Naive B cell (primary cell): ENCODE measurements around the gene DSC2. TPM values are rescaled to one million over a fixed set of nuclear protein-coding genes. Genes with fewer than 3 reads are reported as not detected.
"Not testable (repeated sequence)": the region's sequence is repeated elsewhere in the genome, so short reads cannot be mapped to it uniquely, and the experiment has no call there.

Experiments used
- ATAC-seq, 2 donors: fragments of 150-1000 bp; cut with Tn5 transposase; 2 replicates each; pipeline ENCODE4 v1.10.0; 2021; ENCODE audit warnings: low read depth in 2 of 2, mild to moderate bottlenecking in 2 of 2, moderate library complexity in 2 of 2
- DNase-seq: peaks from one replicate; pipeline ENCODE4 v3.0.0; 2022
- H3K27ac Mint-ChIP-seq, 6 donors: one replicate each; pipeline ENCODE4 v1.8.0; 2020 to 2022; ENCODE audit warnings: mild to moderate bottlenecking in 6 of 6, mixed read lengths in 6 of 6, moderate library complexity in 5 of 6, inconsistent platforms in 2 of 6
- H3K27me3 Mint-ChIP-seq, 3 donors: one replicate each; pipeline ENCODE4 v1.8.0; 2021 to 2022; ENCODE audit warnings: mixed read lengths in 3 of 3, mild to moderate bottlenecking in 1 of 3
- H3K36me3 Mint-ChIP-seq, 2 donors: one replicate each; pipeline ENCODE4 v1.8.0; 2020 to 2022; ENCODE audit warnings: mixed read lengths in 2 of 2, inconsistent platforms in 1 of 2, mild to moderate bottlenecking in 1 of 2
- H3K4me1 Mint-ChIP-seq, 3 donors: one replicate each; pipeline ENCODE4 v1.8.0; 2020 to 2022; ENCODE audit warnings: mixed read lengths in 3 of 3, inconsistent platforms in 1 of 3, mild to moderate bottlenecking in 1 of 3, moderate library complexity in 1 of 3
- H3K4me3 Mint-ChIP-seq, 8 donors: one replicate each; pipeline ENCODE4 v1.8.0; 2020 to 2022; ENCODE audit warnings: mild to moderate bottlenecking in 8 of 8, mixed read lengths in 8 of 8, moderate library complexity in 8 of 8, inconsistent platforms in 2 of 8
- H3K9me3 Mint-ChIP-seq, 7 donors: one replicate each; pipeline ENCODE4 v1.8.0; 2020 to 2022; ENCODE audit warnings: mixed read lengths in 7 of 7, mild to moderate bottlenecking in 5 of 7, inconsistent platforms in 2 of 7, moderate library complexity in 1 of 7
- polyA plus RNA-seq, 6 donors: library from polyadenylated mRNA; unstranded; fragments of 300-500 nt; fragmentation: Illumina TruSeq; gene quantifications; one replicate each; pipeline ENCODE4 v1.2.3, GENCODE V29; 2021; ENCODE audit warnings: low read depth in 6 of 6

The DSC2 gene
- under 1 TPM in 2 of 6 donors, not detected in 4; 0.04 to 0.08 TPM for polyA plus RNA-seq

DNA sequence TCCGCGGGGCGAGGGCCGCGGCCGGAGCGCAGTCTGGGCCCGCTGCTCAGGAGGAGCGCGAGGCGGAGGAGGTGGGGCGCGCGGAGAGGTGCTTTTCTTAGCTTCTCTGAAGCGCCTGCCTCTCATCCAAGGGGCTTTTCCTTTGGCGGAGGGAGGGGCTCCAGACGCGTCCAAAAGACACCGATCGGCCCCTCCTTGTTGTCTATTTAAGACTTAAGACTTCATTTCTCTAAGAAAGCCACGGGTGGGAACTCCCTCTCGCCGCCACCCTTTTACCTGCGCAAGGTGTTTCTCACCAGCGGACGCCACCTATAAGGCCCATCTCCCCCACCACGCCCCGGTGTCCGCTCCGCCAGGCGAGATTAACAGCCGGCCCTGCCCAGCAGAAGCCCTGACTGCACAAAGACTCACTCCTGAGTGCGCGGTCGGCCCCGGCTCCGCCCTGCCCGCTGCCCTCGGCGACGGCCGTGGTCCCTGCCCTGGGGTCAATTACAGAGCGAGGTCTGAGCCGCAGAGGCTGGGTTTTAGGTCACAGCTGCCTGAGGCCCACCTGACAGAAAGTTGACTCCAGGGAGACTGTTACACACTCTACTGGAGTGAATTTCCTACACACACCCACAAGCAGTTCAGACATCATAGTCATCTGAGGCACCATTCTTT lies at the start of gene DSC2:
Gene DSC2, minus strand, starts transcription at position 397 of the 660 bp plus-strand sequence. CDS start 450 bp downstream, outside the sequence.
- no peak within 1 kb of the TSS for H3K27ac Mint-ChIP-seq
- DNase-seq (no peak), ATAC-seq (no peak)
- H3K9me3 Mint-ChIP-seq: peaks cover 0 to 9% (median 2%) of the 10 kb centered on the region in 7 donors
- H3K27me3 Mint-ChIP-seq: peaks cover 30 to 48% (median 42%) of the 10 kb centered on the region in 3 donors
- H3K4me1 Mint-ChIP-seq: no peaks in the 10 kb centered on the region
- no peaks in the 10 kb centered on the region for H3K36me3 Mint-ChIP-seq
- no peak within 1 kb of the TSS for H3K4me3 Mint-ChIP-seq

DNA sequence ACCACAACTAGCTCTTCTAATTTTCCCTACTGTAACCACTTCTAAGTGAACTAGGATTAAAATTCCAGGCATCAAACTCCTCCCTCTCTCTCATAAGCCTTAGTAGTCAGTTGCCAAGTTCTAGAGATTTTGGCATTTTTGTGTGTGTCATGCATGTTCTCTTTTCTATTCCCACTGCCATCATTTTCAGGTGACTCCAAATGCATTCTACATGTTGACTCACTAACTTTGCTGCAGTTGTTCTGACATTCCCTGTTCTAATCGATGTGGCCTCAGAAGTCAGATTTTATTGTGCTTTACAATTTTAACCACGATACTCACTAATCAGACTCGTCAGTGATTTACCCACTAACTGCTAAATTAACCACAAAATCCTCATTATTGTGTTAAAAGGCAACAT lies 47.1 kb upstream of the DSC2 start:
- Mint-ChIP-seq H3K27me3 (no peaks in the 10 kb centered on the region), H3K36me3 (no peaks in the 10 kb centered on the region), H3K4me3 (no peak overlapping the region), H3K9me3 (peaks cover 0 to 5% (median 0%) of the 10 kb centered on the region in 7 donors), H3K27ac (no peak overlapping the region), H3K4me1 (no peaks in the 10 kb centered on the region)
- ATAC-seq (no peak), DNase-seq (no peak)

DNA sequence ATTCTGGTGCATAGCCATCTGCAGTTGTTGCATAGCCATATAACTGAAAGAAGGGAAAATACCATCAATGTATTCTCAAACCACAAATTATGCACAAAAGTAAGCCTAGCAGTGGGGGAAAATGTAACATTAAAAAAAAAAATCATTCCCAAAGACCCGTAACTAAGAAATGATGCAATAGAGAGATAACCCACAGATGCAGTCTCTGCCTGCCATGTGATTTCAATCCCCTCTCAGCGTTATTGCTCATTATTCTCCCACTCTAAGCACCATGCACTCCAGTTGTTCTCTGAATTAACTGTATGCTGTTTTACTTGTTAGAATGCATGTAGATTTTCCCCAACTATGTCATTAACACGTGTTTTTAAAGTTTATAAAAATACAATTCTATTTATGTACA lies 46.4 kb upstream of the DSC2 start:
- Mint-ChIP-seq H3K36me3 (no peaks in the 10 kb centered on the region), H3K4me1 (no peaks in the 10 kb centered on the region), H3K27me3 (no peaks in the 10 kb centered on the region), H3K9me3 (peaks cover 0 to 5% (median 0%) of the 10 kb centered on the region in 7 donors), H3K27ac (no peak overlapping the region), H3K4me3 (no peak overlapping the region)
- DNase-seq (no peak), ATAC-seq (no peak)

DNA sequence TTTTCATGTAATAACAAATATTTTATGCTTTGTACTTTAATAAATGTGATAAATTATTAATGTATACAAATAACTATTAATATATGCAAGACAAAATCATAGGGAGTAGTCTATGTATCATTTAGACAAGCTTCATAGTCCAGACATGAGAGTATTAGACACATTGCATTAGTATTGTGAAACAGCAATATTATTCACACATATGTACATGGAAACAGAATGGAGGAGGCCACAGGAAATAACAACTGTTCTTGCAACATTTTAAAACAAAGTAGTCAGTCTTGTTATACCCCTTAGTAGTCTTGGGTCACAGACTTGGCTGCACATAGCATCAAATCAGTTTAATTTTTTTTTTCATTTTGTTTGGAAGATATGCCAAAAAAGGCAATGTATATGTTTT lies 44.6 kb upstream of the DSC2 start:
- no peak overlapping the region for H3K4me3 Mint-ChIP-seq
- no peak for DNase-seq

DNA sequence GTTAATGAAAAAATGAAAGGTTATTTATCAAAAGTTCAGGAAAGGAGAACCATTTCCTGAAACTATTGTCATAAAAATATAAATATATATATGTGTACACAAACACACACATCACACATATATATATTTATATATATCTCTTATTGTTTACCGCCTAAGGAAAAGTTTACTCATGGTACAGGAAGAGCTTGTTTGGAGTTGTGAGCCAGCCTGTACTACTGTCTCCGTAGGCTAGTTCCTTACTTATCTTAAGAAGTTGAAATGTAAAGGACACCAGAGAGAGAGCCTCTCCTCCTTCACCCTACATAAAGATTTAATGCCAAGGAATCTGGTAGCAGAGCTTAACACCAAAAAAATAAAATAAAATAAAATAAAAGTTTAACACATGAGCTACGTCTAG lies 40.8 kb upstream of the DSC2 start:
- no peaks in the 10 kb centered on the region for H3K36me3 Mint-ChIP-seq
- no peak for ATAC-seq
- no peak overlapping the region for H3K4me3 Mint-ChIP-seq
- no peaks in the 10 kb centered on the region for H3K4me1 Mint-ChIP-seq
- DNase-seq: no peak
- no peaks in the 10 kb centered on the region for H3K27me3 Mint-ChIP-seq
- no peak overlapping the region for H3K27ac Mint-ChIP-seq
- H3K9me3 Mint-ChIP-seq: peaks cover 0 to 5% (median 0%) of the 10 kb centered on the region in 7 donors

More for the DNA sequence above, 44.6 kb upstream of the DSC2 start:
- Mint-ChIP-seq H3K27ac (no peak overlapping the region), H3K4me1 (no peaks in the 10 kb centered on the region), H3K27me3 (no peaks in the 10 kb centered on the region), H3K9me3 (peaks cover 0 to 5% (median 0%) of the 10 kb centered on the region in 7 donors), H3K36me3 (no peaks in the 10 kb centered on the region)
- no peak for ATAC-seq

DNA sequence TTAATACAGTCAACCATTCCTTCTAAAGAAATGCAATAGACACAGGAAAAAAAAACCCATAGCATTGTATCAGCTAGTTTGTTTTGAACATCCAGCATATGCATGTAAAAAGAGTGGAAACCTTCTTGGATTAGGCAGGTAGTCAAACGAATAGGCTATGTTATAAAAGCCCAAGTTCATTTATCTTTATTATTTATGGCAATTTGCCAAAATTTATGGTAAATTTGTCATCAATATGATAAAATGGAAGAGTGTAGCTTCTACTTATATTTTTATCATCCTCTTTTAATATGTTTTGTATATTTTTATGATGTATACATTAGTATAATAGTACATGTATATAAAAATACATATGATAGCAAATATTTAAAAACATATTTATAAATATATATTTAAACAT lies 36.5 kb upstream of the DSC2 start:
- Mint-ChIP-seq H3K36me3 (no peaks in the 10 kb centered on the region), H3K27ac (no peak overlapping the region), H3K4me1 (no peaks in the 10 kb centered on the region), H3K4me3 (no peak overlapping the region), H3K9me3 (peaks cover 0 to 2% (median 0%) of the 10 kb centered on the region in 7 donors), H3K27me3 (peaks cover 0 to 5% (median 0%) of the 10 kb centered on the region in 3 donors)
- DNase-seq (no peak), ATAC-seq (no peak)

DNA sequence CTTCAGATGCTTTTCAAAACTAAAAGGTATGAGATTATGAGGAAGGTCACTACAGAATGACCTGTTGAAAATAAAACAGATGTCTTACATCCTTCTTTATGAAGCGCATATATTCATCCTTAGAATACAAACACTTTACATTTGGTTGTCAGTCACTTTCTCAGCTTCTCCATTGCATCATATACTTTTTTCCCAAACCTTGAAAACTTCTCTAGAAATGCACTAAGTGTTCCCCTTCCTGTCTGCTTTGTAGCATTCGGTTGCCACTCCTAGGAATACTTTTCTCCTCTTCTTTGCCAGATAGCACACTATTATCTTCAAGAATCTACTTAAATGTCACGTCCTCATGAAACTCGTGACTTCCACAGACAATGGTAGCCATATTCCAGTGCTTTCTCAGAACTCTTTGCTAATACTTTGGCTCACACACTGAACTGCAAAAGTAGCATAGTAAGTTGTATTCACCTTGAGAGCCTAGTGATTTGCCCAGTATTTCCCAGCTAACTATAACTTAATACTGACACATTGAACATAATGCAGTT lies 32.8 kb upstream of the DSC2 start:
- ATAC-seq: no peak

DNA sequence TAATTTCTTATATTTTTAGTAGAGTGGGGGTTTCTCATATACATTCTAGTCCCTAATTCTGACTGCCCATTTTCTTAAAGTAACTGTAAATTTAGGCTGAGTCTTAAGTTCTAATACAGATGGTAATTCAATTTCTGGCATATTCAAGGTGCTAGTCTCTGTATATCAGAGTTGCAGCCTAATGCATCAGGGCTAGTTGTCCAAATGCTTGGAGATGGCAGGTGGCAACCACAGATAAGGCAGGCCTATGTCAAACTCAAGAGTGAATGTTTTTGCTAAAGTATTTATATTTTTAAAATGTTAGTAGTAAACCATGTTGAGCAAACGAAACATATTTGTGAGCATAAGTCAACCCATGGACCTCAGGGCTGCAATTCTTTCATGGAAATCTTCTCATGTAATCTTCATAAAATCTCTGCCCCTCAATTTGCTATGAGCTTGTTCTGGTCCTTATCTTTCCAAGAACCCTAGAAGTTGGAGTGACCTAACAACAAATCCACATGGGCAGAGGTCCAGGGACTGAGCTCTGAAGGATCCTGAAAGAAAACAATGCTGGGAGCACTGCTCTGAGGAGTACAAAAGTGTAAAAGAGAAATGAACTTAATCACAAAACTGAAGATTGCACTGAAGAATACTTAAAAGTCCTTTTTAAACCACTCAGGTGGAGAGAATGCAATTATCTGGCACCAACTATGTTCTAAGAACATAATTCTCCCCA lies 27.3 kb upstream of the DSC2 start:
- H3K27me3 Mint-ChIP-seq: no peaks in the 10 kb centered on the region
- no peaks in the 10 kb centered on the region for H3K4me1 Mint-ChIP-seq
- no peaks in the 10 kb centered on the region for H3K36me3 Mint-ChIP-seq
- H3K9me3 Mint-ChIP-seq: peaks cover 0 to 8% (median 2%) of the 10 kb centered on the region in 7 donors
- ATAC-seq: no peak
- H3K27ac Mint-ChIP-seq: no peak overlapping the region
- DNase-seq: no peak
- H3K4me3 Mint-ChIP-seq: no peak overlapping the region

More for the DNA sequence above, 32.8 kb upstream of the DSC2 start:
- no peak overlapping the region for H3K4me3 Mint-ChIP-seq
- no peak overlapping the region for H3K27ac Mint-ChIP-seq
- DNase-seq: no peak
- peaks cover 0 to 2% (median 0%) of the 10 kb centered on the region in 7 donors for H3K9me3 Mint-ChIP-seq
- no peaks in the 10 kb centered on the region for H3K36me3 Mint-ChIP-seq
- no peaks in the 10 kb centered on the region for H3K4me1 Mint-ChIP-seq
- peaks cover 0 to 5% (median 0%) of the 10 kb centered on the region in 3 donors for H3K27me3 Mint-ChIP-seq

DNA sequence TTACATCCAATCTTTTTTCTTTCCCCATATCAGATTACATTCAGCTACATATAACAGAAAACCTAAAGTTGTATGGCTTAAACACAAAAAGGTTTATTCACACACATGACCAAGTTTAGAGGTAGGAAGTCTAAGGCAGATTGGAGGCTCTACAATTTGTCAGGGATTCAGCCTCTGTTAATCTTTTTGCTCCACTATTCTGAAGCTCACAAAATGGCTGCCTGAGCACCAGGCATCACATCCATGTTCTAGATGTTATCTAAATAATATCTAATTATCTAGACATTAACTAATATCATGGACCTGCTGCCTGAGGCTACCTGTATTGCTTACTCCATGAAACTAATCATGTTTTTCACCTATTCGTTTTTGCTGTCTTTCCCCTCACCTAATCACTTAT lies 23.7 kb upstream of the DSC2 start:
- H3K27ac Mint-ChIP-seq: no peak overlapping the region
- no peak for DNase-seq
- H3K27me3 Mint-ChIP-seq: no peaks in the 10 kb centered on the region
- H3K4me1 Mint-ChIP-seq: no peaks in the 10 kb centered on the region
- H3K9me3 Mint-ChIP-seq: peaks cover 0 to 8% (median 2%) of the 10 kb centered on the region in 7 donors
- H3K4me3 Mint-ChIP-seq: no peak overlapping the region
- ATAC-seq: no peak
- no peaks in the 10 kb centered on the region for H3K36me3 Mint-ChIP-seq

DNA sequence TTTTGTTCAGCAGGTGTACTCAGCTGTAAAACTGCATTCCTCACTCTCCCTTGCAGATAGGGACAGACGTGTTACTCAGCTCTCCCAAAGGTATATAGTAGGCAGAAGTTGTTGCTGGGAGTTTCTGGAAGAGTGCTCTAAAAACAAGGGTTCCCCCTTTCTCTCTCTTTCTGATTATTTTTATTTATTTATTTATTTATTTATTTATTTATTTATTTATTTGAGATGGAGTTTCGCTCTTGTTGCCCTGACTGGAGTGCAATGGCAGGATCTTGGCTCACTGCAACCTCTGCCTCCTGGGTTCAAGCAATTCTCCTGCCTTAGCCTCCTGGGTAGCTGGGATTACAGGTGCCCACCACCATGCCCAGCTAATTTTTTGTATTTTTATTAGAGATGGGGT lies 20.9 kb upstream of the DSC2 start:
- H3K9me3 Mint-ChIP-seq: peaks cover 0 to 12% (median 5%) of the 10 kb centered on the region in 7 donors
- not testable (repeated sequence) for H3K4me1 Mint-ChIP-seq, DNase-seq, H3K4me3 Mint-ChIP-seq, H3K27me3 Mint-ChIP-seq, H3K36me3 Mint-ChIP-seq, ATAC-seq, H3K27ac Mint-ChIP-seq

DNA sequence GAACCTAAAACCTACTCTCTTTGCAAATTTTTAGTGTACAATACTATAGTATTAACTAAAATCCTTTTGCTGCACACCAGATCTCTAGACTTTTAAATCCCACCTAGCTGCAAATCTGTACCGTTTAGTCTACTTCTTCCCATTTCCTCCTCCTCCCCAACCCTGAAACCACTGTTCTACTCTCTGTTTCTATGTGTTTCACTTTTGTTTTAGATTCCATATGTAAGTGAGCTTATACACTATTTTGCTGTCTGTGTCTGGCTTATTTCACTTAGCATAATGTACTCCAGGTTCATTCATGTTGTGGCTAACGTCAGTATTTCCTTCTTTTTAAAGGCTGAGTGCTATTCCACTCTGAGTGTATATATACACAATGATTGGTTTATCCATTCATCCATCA lies 18.4 kb upstream of the DSC2 start:
- ATAC-seq (no peak), DNase-seq (no peak)
- Mint-ChIP-seq H3K36me3 (no peaks in the 10 kb centered on the region), H3K27ac (no peak overlapping the region), H3K4me3 (no peak overlapping the region), H3K27me3 (no peaks in the 10 kb centered on the region), H3K4me1 (no peaks in the 10 kb centered on the region), H3K9me3 (peaks cover 0 to 24% (median 3%) of the 10 kb centered on the region in 7 donors)

DNA sequence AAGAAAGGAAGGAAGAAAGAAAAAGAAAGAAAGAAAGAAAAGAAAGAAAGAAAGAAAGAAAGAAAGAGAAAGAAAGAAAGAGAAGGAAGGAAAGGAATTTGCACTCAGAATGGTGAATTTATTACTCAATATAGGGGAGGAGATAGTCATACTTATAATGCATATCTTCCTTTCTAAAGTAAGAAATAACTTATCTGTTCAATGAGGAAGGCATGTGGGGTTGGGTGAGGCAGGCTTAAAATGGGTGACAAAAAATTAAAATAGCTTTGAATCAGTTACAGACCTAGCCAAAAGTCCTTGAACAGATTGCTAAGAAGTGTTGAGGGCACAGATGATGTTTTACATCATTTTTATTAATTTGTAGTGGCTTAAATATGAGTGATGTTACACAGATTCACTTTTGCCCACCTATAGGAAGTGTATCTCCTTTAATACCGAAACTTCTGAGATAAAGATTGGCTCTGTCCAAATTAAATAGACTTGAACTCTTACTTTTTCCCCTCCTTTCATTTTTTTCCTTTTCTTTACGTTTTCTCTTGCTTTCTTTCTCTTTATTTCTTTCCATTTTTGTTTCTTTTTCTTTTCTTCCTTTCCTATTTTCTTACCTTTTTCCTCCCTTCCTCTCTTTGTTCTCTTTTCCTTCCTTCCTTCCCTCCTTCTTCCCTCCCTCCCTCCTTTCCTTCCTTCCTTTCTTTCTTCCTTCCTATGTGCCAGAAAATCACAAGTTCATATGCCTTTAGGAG lies 14.8 kb upstream of the DSC2 start:
- H3K36me3 Mint-ChIP-seq: no peaks in the 10 kb centered on the region
- H3K27ac Mint-ChIP-seq: no peak overlapping the region
- ATAC-seq: no peak
- H3K4me3 Mint-ChIP-seq: no peak overlapping the region
- H3K4me1 Mint-ChIP-seq: no peaks in the 10 kb centered on the region
- DNase-seq: no peak
- H3K27me3 Mint-ChIP-seq: no peaks in the 10 kb centered on the region
- H3K9me3 Mint-ChIP-seq: peaks cover 0 to 21% (median 3%) of the 10 kb centered on the region in 7 donors

DNA sequence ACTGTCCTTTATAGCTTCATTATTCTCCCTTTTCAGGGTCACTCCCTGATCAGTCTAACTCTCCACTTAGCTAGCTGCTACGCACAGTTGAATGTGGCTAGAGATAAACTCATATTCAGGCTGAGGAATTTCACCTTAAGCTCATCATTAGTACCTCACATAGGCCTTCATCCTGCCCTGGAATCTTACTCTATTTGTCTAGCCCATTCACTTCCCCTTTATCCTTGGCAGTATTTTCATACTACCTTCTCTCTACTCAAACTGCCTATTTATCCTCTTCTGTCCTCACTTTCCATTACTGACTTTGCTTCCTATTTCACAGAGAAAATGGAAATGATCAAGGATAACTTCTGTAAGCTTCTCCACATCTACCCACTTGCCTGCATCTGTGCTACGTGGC lies 10.6 kb upstream of the DSC2 start:
- H3K4me3 Mint-ChIP-seq: no peak overlapping the region
- no peaks in the 10 kb centered on the region for H3K4me1 Mint-ChIP-seq
- DNase-seq (no peak), ATAC-seq (no peak)
- peaks cover 0 to 9% (median 0%) of the 10 kb centered on the region in 7 donors for H3K9me3 Mint-ChIP-seq
- H3K27ac Mint-ChIP-seq: no peak overlapping the region
- no peaks in the 10 kb centered on the region for H3K27me3 Mint-ChIP-seq
- no peaks in the 10 kb centered on the region for H3K36me3 Mint-ChIP-seq
